Caco-2 (cell line): Measurements from ENCODE around the gene NUP205. TPM values are rescaled to one million over a fixed set of nuclear protein-coding genes. Genes with fewer than 3 reads are reported as not detected.

Experiments
- BruUV-seq: library from RNA; stranded (reverse); fragments of 400-500 nt; replicated peaks from 2 replicates; lab custom pipeline; 2021; lab: Mats Ljungman, UMichigan
- CTCF ChIA-PET: fragments of 300-600 bp; sonication (Branson Sonifier 250); formaldehyde crosslinking; loops from one replicate; lab custom pipeline; 2022; ENCODE audit warnings: antibody characterized with exemption; lab: Charles Lee
- POLR2A ChIA-PET: fragments of 300-600 bp; sonication (Branson Sonifier 250); formaldehyde crosslinking; loops from one replicate; lab custom pipeline; 2022; ENCODE audit warnings: antibody characterized with exemption; lab: Charles Lee
- DNase-seq, 2 experiments: peaks; one replicate each; pipeline versions ENCODE4 v3.0.0 to v3.0.0-alpha.2; 2020 to 2022
- H3K27me3 ChIP-seq: replicated peaks from 2 replicates; pipeline ENCODE4 v1.6.0; 2011; ENCODE audit warnings: low read length; ENCODE audit not compliant: control insufficient read depth, insufficient read depth
- H3K36me3 ChIP-seq: 2 replicates; pipeline ENCODE4 v1.5.1; 2011; ENCODE audit warnings: low read length; ENCODE audit not compliant: control insufficient read depth, insufficient read depth
- H3K4me1 ChIP-seq: fragments of 250-450 bp; sonication (Bioruptor Pico); 2 replicates; pipeline ENCODE4 v1.5.1; 2020; ENCODE audit warnings: mild to moderate bottlenecking
- H3K4me3 ChIP-seq: 2 replicates; pipeline ENCODE4 v1.5.1; 2011; ENCODE audit warnings: low read depth, mild to moderate bottlenecking, control low read depth, low read length
- H3K9me3 ChIP-seq: fragments of 250-450 bp; sonication (Bioruptor Pico); 2 replicates; pipeline ENCODE4 v1.5.1; 2020; ENCODE audit warnings: mild to moderate bottlenecking, moderate library complexity
- H3K27ac Mint-ChIP-seq: one replicate; pipeline ENCODE4 v1.8.0; 2022; ENCODE audit warnings: mixed read lengths; ENCODE audit not compliant: unreplicated experiment
- H3K27me3 Mint-ChIP-seq: one replicate; pipeline ENCODE4 v1.8.0; 2022; ENCODE audit warnings: mixed read lengths; ENCODE audit not compliant: insufficient read depth, unreplicated experiment
- H3K36me3 Mint-ChIP-seq: one replicate; pipeline ENCODE4 v1.8.0; 2022; ENCODE audit warnings: mild to moderate bottlenecking, mixed read lengths; ENCODE audit not compliant: insufficient read depth, unreplicated experiment
- H3K4me1 Mint-ChIP-seq: one replicate; pipeline ENCODE4 v1.8.0; 2022; ENCODE audit warnings: low read depth, mixed read lengths; ENCODE audit not compliant: unreplicated experiment
- H3K4me3 Mint-ChIP-seq: one replicate; pipeline ENCODE4 v1.8.0; 2022; ENCODE audit warnings: mild to moderate bottlenecking, moderate library complexity, mixed read lengths; ENCODE audit not compliant: unreplicated experiment
- H3K9me3 Mint-ChIP-seq: one replicate; pipeline ENCODE4 v1.8.0; 2022; ENCODE audit warnings: mixed read lengths; ENCODE audit not compliant: unreplicated experiment
- CTCF ChIP-seq, 2 experiments: fragments of 200-600 bp in 1 of 2; IDR thresholded peaks; 1 replicate in 1 of 2; 2 replicates in 1 of 2; pipeline versions ENCODE4 v1.5.1 to v1.8.0; 2011 to 2022; ENCODE audit warnings: antibody characterized with exemption in 1 of 2, control low read depth in 1 of 2, inconsistent platforms in 1 of 2, low read depth in 1 of 2, low read length in 1 of 2, mild to moderate bottlenecking in 1 of 2, moderate library complexity in 1 of 2; ENCODE audit not compliant: insufficient read depth in 1 of 2, severe bottlenecking in 1 of 2, unreplicated experiment in 1 of 2
- intact Hi-C: fragments of 100-400 bp; cut with micrococcal nuclease; formaldehyde crosslinking; loops from one replicate; pipeline ENCODE4 v1.10.0; 2022; ENCODE audit not compliant: unreplicated experiment
- total RNA-seq: library from RNA; stranded (reverse); gene quantifications from 2 replicates; pipeline ENCODE4 v1.2.3, GENCODE V29; 2022

Gene NUP205
- total RNA-seq, 1 experiment from 2014 or later, result 115 TPM

- no TSS peak for BruUV-seq
- Mint-ChIP-seq H3K4me1 (no peaks in the 10 kb centered on the region), H3K4me3 (no peak overlapping the region), H3K36me3 (no peaks in the 10 kb centered on the region), H3K27ac (no peak overlapping the region), H3K27me3 (no peaks in the 10 kb centered on the region), H3K9me3 (no peaks in the 10 kb centered on the region)
- no peak for TF ChIP-seq CTCF (IDR thresholded peaks at IDR 0.05; ENCODE audit: insufficient read depth in 1 of 2, low read depth in 1 of 2, low read length in 1 of 2, severe bottlenecking in 1 of 2, unreplicated experiment in 1 of 2)
- H3K36me3 ChIP-seq, result no peaks in the 10 kb centered on the region
- intact Hi-C loops, result no loop called here
- no peaks in the 10 kb centered on the region for H3K9me3 ChIP-seq
- H3K27me3 ChIP-seq, result no peaks in the 10 kb centered on the region
- ChIA-PET POLR2A (no interaction called here), CTCF (interaction anchor here (1.5 kb wide), 1 partner anchor 8 kb away, joined by 5 read pairs; no protein-coding TSS in a partner anchor)
- no peak overlapping the region for H3K4me3 ChIP-seq
- H3K4me1 ChIP-seq, result no peaks in the 10 kb centered on the region
- DNase-seq, result no peak
Measured at GRCh38 chr7:135681762-135682161, 124.0 kb downstream of the NUP205 start.

DNA sequence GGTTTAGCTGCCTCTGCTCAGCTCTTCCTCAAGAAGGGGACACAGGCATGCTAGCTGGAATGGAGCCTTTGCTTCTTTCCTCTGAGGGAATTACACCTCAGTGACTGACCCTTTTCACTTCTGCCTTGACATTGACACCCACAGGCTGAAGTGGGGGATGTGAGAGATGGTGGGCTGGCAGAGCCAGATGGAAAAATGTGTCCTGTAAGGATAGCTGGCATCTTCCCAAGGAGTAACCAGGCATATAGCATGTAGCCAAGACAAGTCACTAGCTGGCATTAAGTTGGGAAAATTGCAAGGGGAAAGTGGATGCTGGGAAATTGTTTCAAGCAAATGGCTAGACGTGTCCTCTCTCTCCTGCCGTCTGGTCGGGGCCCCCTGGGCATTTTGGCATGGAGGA lies 124.5 kb downstream of the NUP205 start:
- no peak for TF ChIP-seq CTCF (IDR thresholded peaks at IDR 0.05; ENCODE audit: insufficient read depth in 1 of 2, low read depth in 1 of 2, low read length in 1 of 2, severe bottlenecking in 1 of 2, unreplicated experiment in 1 of 2)
- POLR2A ChIA-PET, result no interaction called here
- H3K4me1 ChIP-seq, result no peaks in the 10 kb centered on the region
- H3K4me3 ChIP-seq, result no peak overlapping the region
- H3K27me3 Mint-ChIP-seq, result no peaks in the 10 kb centered on the region
- no TSS peak for BruUV-seq
- H3K36me3 ChIP-seq, result no peaks in the 10 kb centered on the region
- H3K9me3 Mint-ChIP-seq, result no peaks in the 10 kb centered on the region
- CTCF ChIA-PET, result interaction anchor here (1.5 kb wide), 1 partner anchor 9 kb away, joined by 5 read pairs; no protein-coding TSS in a partner anchor
- no peaks in the 10 kb centered on the region for H3K27me3 ChIP-seq
- H3K36me3 Mint-ChIP-seq, result no peaks in the 10 kb centered on the region
- no peaks in the 10 kb centered on the region for H3K4me1 Mint-ChIP-seq
- H3K4me3 Mint-ChIP-seq, result no peak overlapping the region
- DNase-seq, result no peak
- no peaks in the 10 kb centered on the region for H3K9me3 ChIP-seq
- intact Hi-C loops, result no loop called here
- no peak overlapping the region for H3K27ac Mint-ChIP-seq

DNA sequence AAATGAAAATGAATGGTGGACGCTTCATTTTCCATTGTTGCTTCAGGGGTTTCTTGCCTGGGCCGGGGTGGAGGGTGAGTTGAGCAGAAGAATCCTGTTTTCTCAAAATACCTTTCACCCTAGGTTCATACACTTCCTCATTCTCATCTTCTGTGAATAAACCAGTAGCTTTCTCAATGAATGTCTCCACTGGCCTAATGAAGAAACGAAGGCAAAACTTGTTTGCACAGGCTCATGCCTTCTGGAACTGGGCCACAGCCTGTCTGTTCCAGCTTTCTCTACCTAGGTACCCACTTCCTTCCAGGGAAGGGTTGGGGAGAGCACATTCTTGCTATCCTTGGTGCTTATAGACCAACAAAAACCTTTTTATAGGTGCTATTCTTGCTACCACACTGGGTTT lies 125.9 kb downstream of the NUP205 start:
- H3K4me3 Mint-ChIP-seq, result no peak overlapping the region
- intact Hi-C loops, result no loop called here
- H3K36me3 Mint-ChIP-seq, result no peaks in the 10 kb centered on the region
- no peaks in the 10 kb centered on the region for H3K4me1 Mint-ChIP-seq
- no peak for TF ChIP-seq CTCF (IDR thresholded peaks at IDR 0.05; ENCODE audit: insufficient read depth in 1 of 2, low read depth in 1 of 2, low read length in 1 of 2, severe bottlenecking in 1 of 2, unreplicated experiment in 1 of 2)
- H3K9me3 ChIP-seq, result no peaks in the 10 kb centered on the region
- no peak overlapping the region for H3K4me3 ChIP-seq
- H3K27me3 Mint-ChIP-seq, result no peaks in the 10 kb centered on the region
- no peak for DNase-seq
- H3K27ac Mint-ChIP-seq, result no peak overlapping the region
- CTCF ChIA-PET, result no interaction called here
- no TSS peak for BruUV-seq
- no peaks in the 10 kb centered on the region for H3K27me3 ChIP-seq
- H3K36me3 ChIP-seq, result no peaks in the 10 kb centered on the region
- POLR2A ChIA-PET, result no interaction called here
- H3K9me3 Mint-ChIP-seq, result no peaks in the 10 kb centered on the region
- no peaks in the 10 kb centered on the region for H3K4me1 ChIP-seq
